Occipital lobe (tissue), 2 donors: Measurements from ENCODE around the gene GPR142. TPM values are rescaled to one million over a fixed set of nuclear protein-coding genes. Genes with fewer than 3 reads are reported as not detected.

Experiments used
- small RNA-seq: library from RNA; depleted of rRNA; stranded (forward); fragments of <200 nt; gene quantifications from one replicate; pipeline ENCODE3, GENCODE V24; 2014
- total RNA-seq: library from RNA; depleted of rRNA; stranded (reverse); fragments of >200 nt; gene quantifications from one replicate; pipeline ENCODE4 v1.2.3, GENCODE V29; 2014

Gene GPR142
- total RNA-seq, 1 donor from 2014 or later: not detected

Small RNAs within 50 kb of the gene (small RNA-seq; reads per million reads assigned to genes)
- not detected for gene RNA5SP448

Other genes starting within 250 kb of the GPR142 start
- 4,341 TPM for gene RPL38, start 163.8 kb upstream of the GPR142 start, total RNA-seq
- 8.3 TPM for gene TTYH2, start 153.9 kb upstream of the GPR142 start, total RNA-seq
- not detected for gene DNAI2, start 93.3 kb upstream of the GPR142 start, total RNA-seq
- gene KIF19, start 41.3 kb upstream of the GPR142 start, total RNA-seq: not detected
- 4.5 TPM for gene BTBD17, start 5.6 kb upstream of the GPR142 start, total RNA-seq
- gene GPRC5C, start 64.6 kb downstream of the GPR142 start, total RNA-seq: 10.0 TPM
- gene CD300A, start 99.1 kb downstream of the GPR142 start, total RNA-seq: 3.3 TPM
- not detected for gene CD300LB, start 164.0 kb downstream of the GPR142 start, total RNA-seq
- gene CD300C, start 178.6 kb downstream of the GPR142 start, total RNA-seq: 0.31 TPM
- gene CD300H, start 200.0 kb downstream of the GPR142 start, total RNA-seq: not detected
- gene CD300LD, start 224.8 kb downstream of the GPR142 start, total RNA-seq: not detected